Sigmoid colon (tissue), 7 donors: ENCODE data around the gene ACTN4. TPM values are rescaled to one million over a fixed set of nuclear protein-coding genes. Genes with fewer than 3 reads are reported as not detected.
A peak's percentile ranks its signal among the peaks of the same experiment; 100 is the strongest.
"Not testable (repeated sequence)": the region's sequence is repeated elsewhere in the genome, so short reads cannot be mapped to it uniquely, and the experiment has no call there.

Source experiments
- DNase-seq: peaks from one replicate; pipeline ENCODE4 v3.0.0-alpha.2; 2019
- H3K27ac ChIP-seq, 4 donors: fragments of 200-600 bp; sonication (generic); one replicate each; pipeline ENCODE4 v1.5.1; 2016 to 2019; ENCODE audit warnings: mild to moderate bottlenecking in 1 of 4
- H3K27me3 ChIP-seq, 3 donors: fragments of 200-600 bp; sonication (generic); one replicate each; pipeline ENCODE4 v1.5.1; 2019; ENCODE audit warnings: mild to moderate bottlenecking in 1 of 3
- H3K36me3 ChIP-seq, 4 donors: fragments of 200-600 bp; sonication (generic); one replicate each; pipeline ENCODE4 v1.5.1; 2016 to 2019
- H3K4me1 ChIP-seq, 4 donors: fragments of 200-600 bp; sonication (generic); one replicate each; pipeline ENCODE4 v1.5.1; 2017 to 2019
- H3K4me3 ChIP-seq, 4 donors: fragments of 200-600 bp; sonication (generic); one replicate each; pipeline ENCODE4 v1.5.1; 2017 to 2019; ENCODE audit warnings: mild to moderate bottlenecking in 2 of 4, moderate library complexity in 1 of 4
- H3K9me3 ChIP-seq, 4 donors: fragments of 200-600 bp in 3 of 4; sonication (generic) in 3 of 4; one replicate each; pipeline versions ENCODE4 v1.5.1 to v1.6.1; 2013 to 2019
- EP300 ChIP-seq, 4 donors: sonication (generic); formaldehyde crosslinking; IDR thresholded peaks; one replicate each; pipeline ENCODE4 v1.6.1; 2017; ENCODE audit warnings: antibody characterized with exemption in 4 of 4
- POLR2A ChIP-seq, 2 donors: fragments of 450-650 bp; IDR thresholded peaks; one replicate each; pipeline ENCODE4 v1.6.1; 2016; ENCODE audit warnings: antibody characterized with exemption in 2 of 2, mild to moderate bottlenecking in 2 of 2, moderate library complexity in 2 of 2
- POLR2AphosphoS5 ChIP-seq, 4 donors: sonication (generic); formaldehyde crosslinking; IDR thresholded peaks; one replicate each; pipeline ENCODE4 v1.6.1; 2017; ENCODE audit warnings: antibody characterized with exemption in 4 of 4
- WGBS, 2 donors: extraction: QIAGEN DNeasy Blood & Tissue Kit; methylation state at CpG; one replicate each; pipeline ENCODE4 v1.1.7; 2013; 5-methylcytosine and 5-hydroxymethylcytosine counted together
- intact Hi-C: fragments of 100-400 bp; cut with DNase I; formaldehyde crosslinking; loops from one replicate; pipeline ENCODE4 v1.15.1; 2023
- polyA plus RNA-seq, 3 donors: library from polyadenylated mRNA; stranded (reverse); fragments of 200-250 nt; gene quantifications; one replicate each; pipeline ENCODE4 v1.2.3, GENCODE V29; 2013
- total RNA-seq, 4 donors: library from RNA; depleted of rRNA; stranded (reverse); fragments of >200 nt; gene quantifications; one replicate each; pipeline ENCODE4 v1.1.0, GENCODE V29; 2016
- TF ChIP-seq, protein P1 (sequence below), 4 experiments: fragments of 450-650 bp in 3 of 4; fragments of 200-600 bp in 1 of 4; IDR thresholded peaks; one replicate each; pipeline ENCODE4 v1.5.1; 2016 to 2019; ENCODE audit warnings: antibody characterized with exemption in 4 of 4, mild to moderate bottlenecking in 3 of 4, moderate library complexity in 2 of 4
- donor health status: healthy with polysubstance abuse.
- donor health status: Bipolar disorder and iron deficiency.
- donor health status: healthy.

ACTN4 gene
- total RNA-seq (100 to 1,000 TPM; 131 to 328 (median 197) TPM), polyA plus RNA-seq (100 to 1,000 TPM; 122 to 456 (median 176) TPM)

DNA sequence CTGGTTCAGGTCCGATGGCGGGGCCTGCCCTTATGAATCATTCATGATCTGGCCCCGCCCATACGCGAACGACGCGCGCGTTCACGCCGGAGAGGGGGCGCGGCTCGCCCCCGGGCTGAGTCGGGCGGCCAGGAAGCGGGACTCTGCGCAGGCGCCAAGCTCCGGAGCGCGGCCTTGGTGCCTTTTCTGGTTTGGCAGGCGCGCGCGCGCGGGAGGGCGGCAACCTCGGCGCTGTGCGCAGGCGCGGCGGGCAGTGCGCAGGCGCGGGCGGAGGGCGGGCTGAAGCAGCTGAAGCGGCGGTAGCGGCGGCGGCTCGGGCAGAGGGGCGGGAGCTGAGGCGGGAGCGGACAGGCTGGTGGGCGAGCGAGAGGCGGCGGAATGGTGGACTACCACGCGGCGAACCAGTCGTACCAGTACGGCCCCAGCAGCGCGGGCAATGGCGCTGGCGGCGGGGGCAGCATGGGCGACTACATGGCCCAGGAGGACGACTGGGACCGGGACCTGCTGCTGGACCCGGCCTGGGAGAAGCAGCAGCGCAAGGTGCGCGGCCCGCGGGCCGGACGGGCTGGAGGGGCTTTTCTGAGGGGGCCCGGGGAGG is at the start of gene ACTN4:
Gene ACTN4 (plus strand): TSS at position 282 of the 598 bp plus-strand sequence. CDS start 97 bp downstream, at position 379.
- WGBS, 2 donors: 0 to 1% methylated on average over 77 of the region's 77 CpGs
- TF ChIP-seq POLR2AphosphoS5 (IDR thresholded peaks at IDR 0.05) (peak; percentile 98 to 100 (median 99)), EP300 (IDR thresholded peaks at IDR 0.05) (no peak), POLR2A (IDR thresholded peaks at IDR 0.05) (peak; percentile 96 to 97)
- TF ChIP-seq, protein P1, sequence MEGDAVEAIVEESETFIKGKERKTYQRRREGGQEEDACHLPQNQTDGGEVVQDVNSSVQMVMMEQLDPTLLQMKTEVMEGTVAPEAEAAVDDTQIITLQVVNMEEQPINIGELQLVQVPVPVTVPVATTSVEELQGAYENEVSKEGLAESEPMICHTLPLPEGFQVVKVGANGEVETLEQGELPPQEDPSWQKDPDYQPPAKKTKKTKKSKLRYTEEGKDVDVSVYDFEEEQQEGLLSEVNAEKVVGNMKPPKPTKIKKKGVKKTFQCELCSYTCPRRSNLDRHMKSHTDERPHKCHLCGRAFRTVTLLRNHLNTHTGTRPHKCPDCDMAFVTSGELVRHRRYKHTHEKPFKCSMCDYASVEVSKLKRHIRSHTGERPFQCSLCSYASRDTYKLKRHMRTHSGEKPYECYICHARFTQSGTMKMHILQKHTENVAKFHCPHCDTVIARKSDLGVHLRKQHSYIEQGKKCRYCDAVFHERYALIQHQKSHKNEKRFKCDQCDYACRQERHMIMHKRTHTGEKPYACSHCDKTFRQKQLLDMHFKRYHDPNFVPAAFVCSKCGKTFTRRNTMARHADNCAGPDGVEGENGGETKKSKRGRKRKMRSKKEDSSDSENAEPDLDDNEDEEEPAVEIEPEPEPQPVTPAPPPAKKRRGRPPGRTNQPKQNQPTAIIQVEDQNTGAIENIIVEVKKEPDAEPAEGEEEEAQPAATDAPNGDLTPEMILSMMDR (IDR thresholded peaks at IDR 0.05): no peak
- peak; percentile 99 for DNase-seq

DNA sequence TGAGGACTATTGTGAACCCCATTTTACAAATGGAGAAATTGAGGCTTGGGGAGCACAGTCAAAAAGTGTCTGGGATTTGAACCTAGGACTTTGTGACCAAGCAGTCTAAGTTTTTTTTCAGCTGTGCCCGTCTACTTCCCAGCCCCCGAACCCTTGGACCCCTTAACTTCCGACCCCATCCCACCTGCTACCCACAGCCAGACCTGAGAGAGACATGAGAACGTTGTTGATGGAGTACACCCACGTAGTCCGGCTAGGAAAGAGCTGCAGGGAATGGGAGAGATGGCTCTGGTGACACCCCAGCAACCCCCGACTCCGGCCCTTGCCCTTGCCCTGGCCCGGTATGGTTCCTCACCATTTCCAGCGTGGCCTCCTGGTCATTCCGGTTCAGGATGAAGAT is 47.7 kb upstream of the ACTN4 start:
- Histone ChIP-seq H3K4me1 (peaks cover 0 to 6% (median 6%) of the 10 kb centered on the region in 4 donors), H3K27ac (no peak overlapping the region), H3K9me3 (no peaks in the 10 kb centered on the region), H3K4me3 (no peak overlapping the region), H3K36me3 (no peaks in the 10 kb centered on the region), H3K27me3 (peaks cover under 1 to 17% (median 8%) of the 10 kb centered on the region in 3 donors)
- intact Hi-C loops: no loop called here
- TF ChIP-seq POLR2AphosphoS5 (IDR thresholded peaks at IDR 0.05): no peak
- no peak for TF ChIP-seq EP300 (IDR thresholded peaks at IDR 0.05)
- no peak for DNase-seq
- 84 to 93% methylated on average over 11 of the region's 11 CpGs for WGBS, 2 donors

More for the DNA sequence above, at the start of gene ACTN4:
- Histone ChIP-seq H3K9me3 (no peaks in the 10 kb centered on the region), H3K4me1 (peaks cover 0 to 40% (median 33%) of the 10 kb centered on the region in 4 donors), H3K27ac (peak within 1 kb of the TSS; percentile 96 to 100 (median 98)), H3K36me3 (no peaks in the 10 kb centered on the region), H3K27me3 (no peaks in the 10 kb centered on the region), H3K4me3 (peak within 1 kb of the TSS; percentile 95 to 100 (median 98))
- intact Hi-C loops: loop anchor here (5.0 to 10.0 kb wide), 3 partner anchors 187 to 250 kb away; partner anchors contain the start of genes ECH1, NFKBIB and SIRT2

DNA sequence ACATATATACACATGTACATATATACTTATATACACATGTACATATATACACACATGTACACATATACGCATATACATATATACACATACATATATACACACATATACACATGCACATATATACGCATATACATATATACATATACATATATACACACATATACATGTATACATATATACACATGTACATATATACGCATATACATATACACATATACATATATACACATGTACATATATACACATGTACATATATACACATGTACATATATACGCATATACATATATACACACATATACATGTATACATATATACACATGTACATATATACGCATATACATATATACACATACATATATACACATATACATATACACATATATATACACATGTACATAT is 44.6 kb upstream of the ACTN4 start:
- 96% methylated on average over 5 of the region's 5 CpGs for WGBS, 2 donors

DNA sequence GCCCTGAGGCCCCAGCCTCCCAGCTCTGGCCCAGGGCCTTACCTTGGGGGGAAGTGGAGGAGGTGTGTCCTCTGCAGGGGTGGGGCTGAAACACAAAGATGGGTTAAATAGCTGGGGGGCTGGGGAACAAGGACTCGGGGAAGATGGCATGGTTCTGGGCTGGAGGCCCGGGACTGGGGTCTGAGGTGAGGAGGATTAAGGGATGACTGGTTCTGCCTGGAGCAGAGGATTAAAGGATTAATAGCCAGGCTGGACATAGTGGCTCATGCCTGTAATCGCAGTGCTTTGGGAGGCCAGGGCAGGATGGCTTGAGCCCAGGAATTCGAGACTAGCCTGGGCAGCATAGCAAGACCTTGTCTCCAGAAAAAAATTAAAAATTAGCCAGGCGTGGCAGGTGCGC is 41.3 kb upstream of the ACTN4 start:
- Histone ChIP-seq H3K36me3 (no peaks in the 10 kb centered on the region), H3K4me1 (no peaks in the 10 kb centered on the region), H3K9me3 (no peaks in the 10 kb centered on the region), H3K27ac (no peak overlapping the region), H3K27me3 (peaks cover 0 to 4% (median 0%) of the 10 kb centered on the region in 3 donors), H3K4me3 (no peak overlapping the region)
- intact Hi-C loops: no loop called here
- no peak for TF ChIP-seq POLR2A (IDR thresholded peaks at IDR 0.05)
- no peak for TF ChIP-seq EP300 (IDR thresholded peaks at IDR 0.05)
- TF ChIP-seq, protein P1 (IDR thresholded peaks at IDR 0.05): no peak
- TF ChIP-seq POLR2AphosphoS5 (IDR thresholded peaks at IDR 0.05): no peak
- 77 to 86% methylated on average over 6 of the region's 6 CpGs for WGBS, 2 donors
- no peak for DNase-seq

More for the DNA sequence above, 44.6 kb upstream of the ACTN4 start:
- DNase-seq, H3K9me3 ChIP-seq, H3K4me1 ChIP-seq, H3K27me3 ChIP-seq, H3K36me3 ChIP-seq, intact Hi-C loops, H3K27ac ChIP-seq, H3K4me3 ChIP-seq: not testable (repeated sequence)

DNA sequence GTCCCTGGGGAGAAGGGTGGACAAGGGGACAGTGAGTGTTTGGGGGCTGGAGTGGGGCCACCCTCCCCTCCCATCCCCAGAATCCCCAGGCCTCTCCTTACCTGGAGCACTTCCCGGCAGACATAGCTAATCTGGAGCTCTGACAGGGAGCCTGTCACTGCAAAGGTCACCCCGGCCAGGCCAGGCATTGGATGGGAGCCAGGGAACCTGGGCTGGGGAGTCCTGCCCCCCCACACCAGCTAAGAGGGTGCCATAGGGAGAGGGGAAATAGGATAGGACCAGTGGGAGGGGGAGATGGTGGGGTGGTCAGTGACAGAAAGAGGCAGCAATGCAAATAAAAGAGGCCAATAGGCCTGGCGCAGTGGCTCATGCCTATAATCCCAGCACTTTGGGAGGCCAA is 33.2 kb upstream of the ACTN4 start:
- Histone ChIP-seq H3K4me1 (peaks cover 0 to 11% (median 8%) of the 10 kb centered on the region in 4 donors), H3K36me3 (no peaks in the 10 kb centered on the region), H3K27me3 (no peaks in the 10 kb centered on the region), H3K27ac (no peak overlapping the region), H3K4me3 (no peak overlapping the region), H3K9me3 (no peaks in the 10 kb centered on the region)
- WGBS, 2 donors: 66 to 86% methylated on average over 3 of the region's 3 CpGs
- DNase-seq: no peak
- TF ChIP-seq POLR2AphosphoS5 (IDR thresholded peaks at IDR 0.05) (no peak), POLR2A (IDR thresholded peaks at IDR 0.05) (no peak), EP300 (IDR thresholded peaks at IDR 0.05) (no peak)
- TF ChIP-seq, protein P1 (IDR thresholded peaks at IDR 0.05): no peak
- intact Hi-C loops: no loop called here
